DMS153 (cell line): ENCODE measurements around the gene PLB1.
A peak's percentile ranks its signal among the peaks of the same experiment; 100 is the strongest.

ENCODE experiments used
- DNase-seq: peaks from one replicate; lab custom pipeline; 2025; lab: John Stamatoyannopoulos, UW

The PLB1 gene

DNA sequence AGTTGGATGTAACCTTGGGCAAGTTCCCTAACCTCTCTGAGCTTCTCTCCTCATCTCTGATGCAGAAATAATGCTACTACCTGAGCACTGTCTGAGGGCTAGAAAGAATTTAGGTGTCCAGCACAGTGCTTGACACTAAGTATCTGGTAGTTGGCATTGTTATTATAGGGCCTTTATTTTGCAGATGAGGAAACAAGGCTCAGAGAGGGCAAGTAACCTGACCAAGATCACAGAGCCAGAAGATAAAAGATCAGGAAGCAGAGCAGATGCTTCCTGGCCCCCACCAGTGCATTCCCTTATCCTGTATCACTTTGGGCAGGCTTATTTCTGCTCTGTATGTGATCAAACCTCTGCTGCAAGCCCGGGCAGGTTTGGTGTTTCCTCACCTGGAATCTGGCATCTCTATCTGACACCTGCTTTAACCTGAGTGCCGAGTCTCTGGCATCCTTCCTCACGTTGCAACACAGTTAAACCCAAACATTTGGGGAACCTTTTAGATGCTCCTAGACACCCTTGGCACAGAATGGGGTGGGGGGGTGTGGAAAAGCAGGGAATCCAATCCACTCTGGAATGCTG is 69.9 kb downstream of the PLB1 start:
- DNase-seq: peak; percentile 71

- peak; percentile 66 for DNase-seq
Measured at GRCh38 chr2:28566521-28567041, 70.7 kb downstream of the PLB1 start.

GRCh38 chr2:28567061-28567471 is 71.2 kb downstream of the PLB1 start:
- DNase-seq: no peak

DNA sequence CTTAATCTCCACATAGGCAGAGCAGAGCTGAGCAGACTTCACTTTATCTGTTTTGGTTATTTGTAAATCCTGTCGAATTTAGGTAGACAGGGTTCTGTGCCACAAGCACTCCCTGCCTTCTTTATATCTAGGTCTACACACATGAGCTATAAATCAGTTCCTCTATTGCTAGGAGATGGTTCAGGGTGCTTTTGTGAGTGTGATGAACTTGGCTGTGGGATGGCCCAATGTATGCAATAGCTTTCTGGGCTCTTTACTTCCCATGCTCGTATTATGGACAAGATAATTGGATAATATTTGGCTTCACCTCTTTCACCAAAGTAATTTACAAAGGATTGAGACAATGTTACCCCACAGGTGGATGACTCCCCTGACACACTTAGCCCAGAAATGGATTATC is 72.2 kb downstream of the PLB1 start:
- DNase-seq: no peak

GRCh38 chr2:28568533-28568932 is 72.7 kb downstream of the PLB1 start:
- no peak for DNase-seq

- no peak for DNase-seq
Measured at GRCh38 chr2:28570431-28570830, 74.6 kb downstream of the PLB1 start.

DNA sequence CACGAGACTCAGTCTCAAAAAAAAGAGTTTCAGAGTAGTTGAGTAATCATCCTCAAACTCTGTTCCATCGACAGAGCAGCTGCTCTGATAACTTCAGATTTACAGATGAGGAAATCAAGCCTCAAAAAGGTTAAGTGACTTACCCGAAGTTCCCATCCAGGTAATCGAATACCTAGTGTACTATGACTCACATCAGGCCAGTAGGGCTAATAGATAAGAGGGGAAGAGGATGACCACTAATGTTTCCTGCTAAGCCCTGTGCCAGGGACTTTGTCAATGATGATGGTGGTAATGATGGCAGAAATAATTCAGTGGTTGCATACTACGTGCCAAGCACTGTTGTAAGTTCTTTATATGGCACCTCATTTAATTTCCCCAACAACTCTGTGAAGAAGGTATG is 80.9 kb downstream of the PLB1 start:
- DNase-seq: no peak

DNA sequence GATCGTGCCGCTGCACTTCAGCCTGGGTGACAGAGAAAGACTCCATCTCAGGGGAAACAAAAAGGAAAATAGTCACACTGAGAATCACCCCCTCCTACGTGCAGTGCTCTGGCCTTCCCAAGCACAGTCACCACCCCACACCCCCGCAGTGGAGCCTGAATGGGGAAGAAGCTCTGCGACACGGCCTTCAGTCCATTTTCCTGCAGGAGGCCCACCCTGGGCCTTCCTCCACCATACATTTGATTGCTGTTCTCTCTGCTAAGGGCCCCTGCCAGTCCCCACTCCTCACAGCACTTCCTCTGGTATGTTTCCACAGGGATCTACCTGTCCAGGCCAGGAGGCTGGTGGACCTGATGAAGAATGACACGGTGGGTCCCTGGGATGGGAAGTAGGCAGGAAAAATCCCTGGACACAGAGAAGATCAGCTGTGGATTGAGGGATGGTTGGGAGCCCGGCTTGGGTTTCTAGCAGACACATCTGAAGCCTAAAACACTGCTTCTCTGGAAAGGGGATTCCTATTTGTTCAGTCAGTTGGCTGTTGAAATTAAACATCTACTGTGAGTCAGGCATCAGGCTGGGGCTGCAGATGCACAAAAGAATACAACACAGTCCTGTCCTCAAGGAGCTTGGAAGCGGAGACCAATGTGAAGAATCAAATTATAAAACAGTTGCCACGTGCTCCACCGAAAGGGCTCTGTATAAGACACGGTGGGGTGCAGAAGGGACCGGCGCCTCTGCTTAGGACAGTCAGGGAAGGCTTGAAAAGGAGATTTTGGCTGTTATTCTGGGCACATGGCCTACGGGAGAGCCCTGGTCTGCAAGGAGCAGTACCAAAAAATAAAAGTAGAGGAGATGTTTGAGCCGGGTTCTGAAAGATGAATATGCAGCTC is 82.2 kb downstream of the PLB1 start:
- no peak for DNase-seq

- DNase-seq: no peak
Measured at GRCh38 chr2:28578774-28579173, 82.9 kb downstream of the PLB1 start.

- DNase-seq: no peak
Measured at GRCh38 chr2:28579606-28580005, 83.7 kb downstream of the PLB1 start.

DNA sequence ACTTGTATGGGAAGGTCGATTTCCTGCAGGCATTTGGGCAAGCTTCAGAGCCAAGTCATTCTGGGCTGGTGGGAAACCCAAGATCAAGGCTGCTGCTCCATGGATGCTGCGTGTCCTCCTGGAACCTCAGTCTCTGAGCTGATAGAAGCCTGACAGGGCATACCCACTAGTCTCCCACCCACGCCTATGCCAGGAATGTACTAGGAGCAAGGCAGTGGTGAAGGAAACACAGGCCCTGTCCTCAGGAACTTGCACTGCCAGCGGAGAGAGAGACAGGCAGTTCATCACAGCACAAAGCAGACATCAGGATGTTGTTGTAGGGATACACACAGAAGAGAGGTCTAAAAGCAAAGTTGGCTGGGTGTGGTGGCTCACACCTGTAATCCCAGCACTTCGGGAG is 84.2 kb downstream of the PLB1 start:
- no peak for DNase-seq

- DNase-seq: no peak
Measured at GRCh38 chr2:28581312-28581711, 85.5 kb downstream of the PLB1 start.

- no peak for DNase-seq
Measured at GRCh38 chr2:28582152-28582551, 86.3 kb downstream of the PLB1 start.

GRCh38 chr2:28582595-28582994 is 86.7 kb downstream of the PLB1 start:
- no peak for DNase-seq

GRCh38 chr2:28583899-28584553 is 88.2 kb downstream of the PLB1 start:
- DNase-seq: no peak

- DNase-seq: no peak
Measured at GRCh38 chr2:28586867-28587266, 91.0 kb downstream of the PLB1 start.

DNA sequence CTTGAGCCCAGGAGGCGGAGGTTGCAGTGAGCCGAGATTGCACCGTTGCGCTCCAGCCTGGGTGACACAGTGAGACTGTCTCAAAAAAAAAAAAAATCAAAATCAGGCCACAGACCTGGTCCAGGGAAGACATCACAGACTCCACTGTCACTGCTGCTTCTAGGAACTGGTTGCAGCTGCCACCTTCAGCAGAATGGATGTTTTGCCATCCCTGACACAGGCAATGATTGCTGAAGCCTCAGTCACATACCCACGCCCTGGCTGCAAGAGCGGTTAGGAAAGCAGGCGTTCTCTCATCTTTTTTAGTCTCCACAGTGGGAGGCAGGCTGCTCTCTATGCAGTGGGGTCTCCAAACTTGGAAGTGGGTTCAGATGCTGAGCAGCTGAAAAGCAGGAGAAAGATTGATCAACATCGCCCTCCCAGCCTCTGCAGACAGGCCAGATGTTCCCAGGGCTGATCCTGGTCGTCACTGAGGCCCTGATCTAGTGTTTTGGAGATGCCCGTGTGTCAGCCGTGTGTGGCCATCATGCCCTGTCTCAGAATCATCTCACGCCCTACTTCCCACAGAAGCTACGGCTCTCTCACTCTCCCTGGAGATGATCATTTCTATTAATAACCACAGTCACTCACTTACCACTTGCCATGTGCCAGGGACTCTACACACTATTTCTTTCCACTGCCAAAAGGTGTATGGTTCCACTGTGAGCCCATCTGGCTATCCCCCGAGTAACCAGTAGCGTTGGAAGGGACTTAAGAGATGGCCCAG is 91.8 kb downstream of the PLB1 start:
- no peak for DNase-seq

GRCh38 chr2:28588292-28588670 is 92.4 kb downstream of the PLB1 start:
- no peak for DNase-seq

DNA sequence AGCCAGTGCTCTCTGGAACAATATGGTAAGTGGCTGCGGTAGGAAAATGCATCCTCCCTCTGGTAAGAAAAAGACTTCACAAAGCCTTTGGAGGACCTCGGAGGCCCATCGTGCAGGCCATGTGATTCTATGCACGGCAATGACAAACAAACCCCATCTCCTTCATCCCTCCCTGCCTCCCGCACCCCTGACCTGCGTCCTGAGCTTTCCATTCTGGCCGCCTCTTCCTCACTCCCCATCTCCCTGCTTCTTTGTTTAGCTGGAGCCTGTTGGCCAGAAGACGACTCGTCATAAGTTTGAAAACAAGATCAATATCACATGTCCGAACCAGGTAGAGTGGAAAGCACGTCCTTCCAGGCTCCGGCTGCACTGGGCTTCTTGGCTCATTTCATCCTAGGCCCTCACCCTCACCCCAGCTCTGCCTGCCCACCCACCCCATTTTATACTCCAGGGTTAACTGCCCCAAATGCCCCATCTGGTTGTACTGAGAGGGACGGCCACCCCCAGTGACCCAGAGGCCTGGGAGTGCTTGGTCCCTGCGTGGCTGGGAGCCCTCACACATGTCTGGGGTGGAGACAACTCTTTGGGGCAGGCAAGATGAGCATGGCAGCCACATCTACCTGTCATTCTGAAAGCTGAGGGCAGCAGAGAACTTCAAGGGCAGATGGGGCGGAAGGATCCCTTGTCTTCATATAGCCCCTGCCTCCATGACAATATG is 94.0 kb downstream of the PLB1 start:
- DNase-seq: no peak

DNA sequence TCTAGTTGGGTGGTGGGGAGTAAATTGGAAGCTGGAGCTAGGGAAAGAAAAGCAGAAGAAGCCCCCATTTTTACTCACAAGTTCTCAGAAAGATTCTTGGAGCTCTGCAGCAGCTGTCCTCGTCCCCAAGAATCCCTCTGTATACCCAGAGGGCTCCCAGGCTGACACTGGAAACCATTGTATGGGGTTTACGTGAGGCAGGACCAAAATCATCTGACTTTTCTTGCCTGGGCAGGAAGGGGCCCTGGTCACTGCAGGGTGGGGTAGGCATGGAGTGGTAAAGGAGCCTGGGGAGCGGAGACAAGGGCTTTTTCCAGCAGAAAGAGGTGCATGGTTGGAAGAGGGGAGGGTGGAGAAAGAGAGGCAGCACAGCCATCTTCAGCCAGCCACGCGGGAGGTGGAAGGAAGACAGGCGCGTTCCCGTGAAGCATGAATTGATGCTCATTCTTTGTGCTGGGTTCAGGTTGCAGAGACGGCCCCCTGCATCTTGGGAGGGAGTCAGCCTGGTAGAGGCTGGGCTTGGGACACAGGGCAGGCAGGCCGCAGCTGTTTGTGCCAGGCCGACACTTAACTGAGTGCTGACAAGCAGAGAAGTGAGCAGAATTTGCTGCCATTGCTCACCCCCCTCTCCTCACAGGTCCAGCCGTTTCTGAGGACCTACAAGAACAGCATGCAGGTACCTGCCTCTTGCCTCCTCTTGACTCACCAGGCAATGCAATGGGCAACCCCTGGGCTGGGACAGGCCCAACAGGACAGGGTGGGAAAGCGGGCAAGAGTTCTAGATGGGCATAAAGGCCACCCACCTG is 94.8 kb downstream of the PLB1 start:
- DNase-seq: no peak
